PC-3 (cell line): ENCODE results near the gene TMOD4. TPM values are rescaled to one million over a fixed set of nuclear protein-coding genes. Genes with fewer than 3 reads are reported as not detected.

Source experiments
- ATAC-seq: fragments of 200-7000 bp; cut with Tn5 transposase; 2 replicates; pipeline ENCODE4 v1.9.1; 2020; ENCODE audit warnings: mild to moderate bottlenecking, moderate library complexity
- BruUV-seq: library from RNA; stranded (reverse); fragments of 400-500 nt; replicated peaks from 2 replicates; lab custom pipeline; 2021; lab: Mats Ljungman, UMichigan
- CTCF ChIA-PET: fragments of 300-600 bp; sonication (Branson Sonifier 250); formaldehyde crosslinking; loops from one replicate; lab custom pipeline; 2022; ENCODE audit warnings: antibody characterized with exemption; lab: Charles Lee
- POLR2A ChIA-PET: fragments of 300-600 bp; sonication (Branson Sonifier 250); formaldehyde crosslinking; loops from one replicate; lab custom pipeline; 2022; ENCODE audit warnings: antibody characterized with exemption; ENCODE audit not compliant: unreplicated experiment; lab: Charles Lee
- DNase-seq: peaks from one replicate; pipeline ENCODE4 v3.0.0-alpha.2; 2015
- H2AFZ ChIP-seq: fragments of 300-600 bp; sonication (generic); 2 replicates; pipeline ENCODE4 v1.6.0; 2016; ENCODE audit warnings: antibody characterized with exemption, low read length
- H3F3A ChIP-seq: fragments of 300-600 bp; sonication (generic); one replicate; pipeline ENCODE4 v1.6.0; 2017; ENCODE audit warnings: antibody characterized with exemption, low read length, control low read depth, mild to moderate bottlenecking; ENCODE audit not compliant: unreplicated experiment
- H3K27ac ChIP-seq: fragments of 300-600 bp; sonication (generic); 2 replicates; pipeline ENCODE4 v1.5.1; 2016; ENCODE audit warnings: mild to moderate bottlenecking, low read length
- H3K27me3 ChIP-seq: fragments of 300-600 bp; sonication (generic); 2 replicates; pipeline ENCODE4 v1.6.1; 2016; ENCODE audit warnings: low read length, mixed read lengths
- H3K36me3 ChIP-seq: fragments of 300-600 bp; sonication (generic); 2 replicates; pipeline ENCODE4 v1.6.1; 2016; ENCODE audit warnings: low read depth, mixed run types, low read length, mixed read lengths
- H3K4me1 ChIP-seq: fragments of 300-600 bp; sonication (generic); 2 replicates; pipeline ENCODE4 v1.5.1; 2016; ENCODE audit warnings: low read length; ENCODE audit not compliant: insufficient read depth
- H3K4me2 ChIP-seq: fragments of 300-600 bp; sonication (generic); 2 replicates; pipeline ENCODE4 v1.6.0; 2016; ENCODE audit warnings: low read length
- H3K4me3 ChIP-seq: fragments of 300-600 bp; sonication (generic); 2 replicates; pipeline ENCODE4 v1.5.1; 2016; ENCODE audit warnings: mild to moderate bottlenecking, low read length, mixed read lengths
- H3K79me2 ChIP-seq: fragments of 300-600 bp; sonication (generic); 2 replicates; pipeline ENCODE4 v1.6.1; 2017; ENCODE audit warnings: low read length, mixed read lengths
- H3K9ac ChIP-seq: fragments of 300-600 bp; sonication (generic); 2 replicates; pipeline ENCODE4 v1.6.0; 2016; ENCODE audit warnings: mild to moderate bottlenecking, low read length
- H3K9me2 ChIP-seq: fragments of 300-600 bp; sonication (generic); replicated peaks from 2 replicates; pipeline ENCODE4 v1.6.1; 2016; ENCODE audit warnings: mixed run types, low read length, mixed read lengths
- H3K9me3 ChIP-seq: fragments of 300-600 bp; sonication (generic); 2 replicates; pipeline ENCODE4 v1.6.1; 2016; ENCODE audit warnings: low read length, mixed read lengths
- H4K20me1 ChIP-seq: fragments of 300-600 bp; sonication (generic); 2 replicates; pipeline ENCODE4 v1.6.1; 2016; ENCODE audit warnings: low read length, mixed read lengths
- EZH2 ChIP-seq: fragments of 300-600 bp; sonication (generic); IDR thresholded peaks from one replicate; pipeline ENCODE4 v1.6.1; 2017; ENCODE audit warnings: antibody characterized with exemption, mild to moderate bottlenecking, low read length; ENCODE audit not compliant: unreplicated experiment
- EZH2phosphoT487 ChIP-seq: fragments of 300-600 bp; sonication (generic); IDR thresholded peaks from 2 replicates; pipeline ENCODE4 v1.6.1; 2018; ENCODE audit warnings: mild to moderate bottlenecking, antibody characterized with exemption, low read length, borderline replicate concordance
- intact Hi-C: fragments of 100-400 bp; cut with micrococcal nuclease; formaldehyde crosslinking; loops from 2 replicates; pipeline ENCODE4 v1.9.0; 2023
- total RNA-seq: library from RNA; depleted of rRNA; stranded (reverse); fragments of >200 nt; gene quantifications from 2 replicates; pipeline ENCODE4 v1.2.3, GENCODE V29; 2014
- TF ChIP-seq, protein P1 (sequence below): fragments of 300-600 bp; sonication (generic); conservative IDR thresholded peaks from 2 replicates; pipeline ENCODE4 v1.5.1; 2017; ENCODE audit warnings: antibody characterized with exemption, low read depth, mild to moderate bottlenecking, low read length

The TMOD4 gene
- total RNA-seq, 1 experiment from 2014 or later = 2.7 TPM

DNA sequence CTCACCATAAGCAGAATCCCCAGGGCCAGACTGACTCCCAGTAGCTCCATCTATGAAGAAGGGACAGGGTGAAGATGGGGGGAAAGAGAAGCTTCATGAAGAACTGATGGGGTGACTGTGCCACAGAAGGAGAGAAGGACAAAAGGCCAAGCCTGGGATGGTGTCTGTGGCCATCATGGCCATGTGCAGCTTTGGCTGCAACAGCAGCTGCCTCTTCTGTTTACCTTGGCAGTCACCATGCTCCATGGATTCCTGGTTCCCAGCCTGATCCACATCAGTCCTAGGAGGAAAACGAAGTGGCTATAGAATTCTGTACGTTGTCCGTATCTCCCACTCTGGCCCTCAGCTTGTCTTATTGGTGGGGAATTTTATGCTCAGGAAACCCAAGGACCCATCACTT lies 41.4 kb downstream of the TMOD4 start:
- POLR2A ChIA-PET = no interaction called here
- no peak overlapping the region for H3K27ac ChIP-seq
- BruUV-seq = no TSS peak
- ATAC-seq = no peak
- TF ChIP-seq EZH2phosphoT487 = no peak
- TF ChIP-seq, protein P1, sequence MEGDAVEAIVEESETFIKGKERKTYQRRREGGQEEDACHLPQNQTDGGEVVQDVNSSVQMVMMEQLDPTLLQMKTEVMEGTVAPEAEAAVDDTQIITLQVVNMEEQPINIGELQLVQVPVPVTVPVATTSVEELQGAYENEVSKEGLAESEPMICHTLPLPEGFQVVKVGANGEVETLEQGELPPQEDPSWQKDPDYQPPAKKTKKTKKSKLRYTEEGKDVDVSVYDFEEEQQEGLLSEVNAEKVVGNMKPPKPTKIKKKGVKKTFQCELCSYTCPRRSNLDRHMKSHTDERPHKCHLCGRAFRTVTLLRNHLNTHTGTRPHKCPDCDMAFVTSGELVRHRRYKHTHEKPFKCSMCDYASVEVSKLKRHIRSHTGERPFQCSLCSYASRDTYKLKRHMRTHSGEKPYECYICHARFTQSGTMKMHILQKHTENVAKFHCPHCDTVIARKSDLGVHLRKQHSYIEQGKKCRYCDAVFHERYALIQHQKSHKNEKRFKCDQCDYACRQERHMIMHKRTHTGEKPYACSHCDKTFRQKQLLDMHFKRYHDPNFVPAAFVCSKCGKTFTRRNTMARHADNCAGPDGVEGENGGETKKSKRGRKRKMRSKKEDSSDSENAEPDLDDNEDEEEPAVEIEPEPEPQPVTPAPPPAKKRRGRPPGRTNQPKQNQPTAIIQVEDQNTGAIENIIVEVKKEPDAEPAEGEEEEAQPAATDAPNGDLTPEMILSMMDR = no peak
- no peak for TF ChIP-seq EZH2
- H3K79me2 ChIP-seq = no peaks in the 10 kb centered on the region
- H2AFZ ChIP-seq = no peak overlapping the region
- intact Hi-C loops = no loop called here
- no peak for DNase-seq
- no peaks in the 10 kb centered on the region for H3K9me2 ChIP-seq
- no peak overlapping the region for H3K4me2 ChIP-seq
- H3K36me3 ChIP-seq = no peaks in the 10 kb centered on the region
- no peaks in the 10 kb centered on the region for H3F3A ChIP-seq
- H3K4me3 ChIP-seq = no peak overlapping the region
- no peaks in the 10 kb centered on the region for H3K4me1 ChIP-seq
- no peaks in the 10 kb centered on the region for H3K9me3 ChIP-seq
- no peak overlapping the region for H3K9ac ChIP-seq
- H3K27me3 ChIP-seq = no peaks in the 10 kb centered on the region
- CTCF ChIA-PET = no interaction called here
- H4K20me1 ChIP-seq = no peaks in the 10 kb centered on the region

DNA sequence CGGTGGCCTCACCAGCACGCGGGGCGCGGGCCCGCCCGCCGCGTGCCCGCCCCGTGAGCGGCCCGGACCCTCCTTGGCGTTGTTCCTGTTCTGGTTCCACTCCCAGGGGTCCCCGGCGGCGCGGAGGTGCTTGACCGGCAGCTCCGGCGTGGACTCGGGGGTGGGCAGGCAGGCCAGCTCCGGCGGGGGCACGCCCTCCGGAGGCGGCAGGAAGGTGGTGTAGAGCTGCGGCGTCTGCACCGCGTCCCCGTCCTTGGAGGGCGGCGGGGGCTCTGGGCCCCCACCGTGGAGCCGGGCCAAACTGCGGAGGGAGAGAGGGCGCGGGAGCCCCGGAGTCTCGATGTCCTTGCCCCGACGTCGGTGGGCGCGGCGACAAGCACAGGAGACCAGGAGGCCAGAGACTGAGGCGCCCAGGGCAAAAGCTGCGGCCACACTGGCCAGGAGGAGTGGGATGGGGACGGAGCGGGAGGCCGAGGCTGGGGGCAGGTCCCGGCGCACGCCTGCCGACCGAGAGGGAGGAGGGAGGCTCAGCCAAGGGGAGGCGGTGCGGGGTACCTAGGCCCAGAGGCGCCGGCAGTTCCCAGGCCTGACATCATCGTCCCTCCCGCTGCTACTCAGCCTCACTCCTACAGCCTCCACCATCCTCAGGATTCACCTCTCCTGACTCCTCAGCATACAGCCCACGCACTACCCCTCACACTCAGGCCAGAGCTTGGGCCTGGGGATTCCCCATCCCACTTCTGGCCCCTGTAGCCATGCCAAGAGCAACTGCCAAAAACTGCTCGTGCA lies 42.6 kb downstream of the TMOD4 start:
- ChIA-PET POLR2A (no interaction called here), CTCF (no interaction called here)
- no peak overlapping the region for H3K4me3 ChIP-seq
- no peak overlapping the region for H3K27ac ChIP-seq
- no peak overlapping the region for H3K4me2 ChIP-seq
- H3F3A ChIP-seq = no peaks in the 10 kb centered on the region
- H2AFZ ChIP-seq = no peak overlapping the region
- no peaks in the 10 kb centered on the region for H4K20me1 ChIP-seq
- TF ChIP-seq EZH2 = no peak
- TF ChIP-seq, protein P1 = no peak
- H3K27me3 ChIP-seq = no peaks in the 10 kb centered on the region
- no peak overlapping the region for H3K9ac ChIP-seq
- H3K36me3 ChIP-seq = no peaks in the 10 kb centered on the region
- no TSS peak for BruUV-seq
- no peaks in the 10 kb centered on the region for H3K9me3 ChIP-seq
- H3K79me2 ChIP-seq = no peaks in the 10 kb centered on the region
- ATAC-seq (no peak), DNase-seq (no peak)
- intact Hi-C loops = no loop called here
- no peaks in the 10 kb centered on the region for H3K4me1 ChIP-seq
- no peaks in the 10 kb centered on the region for H3K9me2 ChIP-seq

DNA sequence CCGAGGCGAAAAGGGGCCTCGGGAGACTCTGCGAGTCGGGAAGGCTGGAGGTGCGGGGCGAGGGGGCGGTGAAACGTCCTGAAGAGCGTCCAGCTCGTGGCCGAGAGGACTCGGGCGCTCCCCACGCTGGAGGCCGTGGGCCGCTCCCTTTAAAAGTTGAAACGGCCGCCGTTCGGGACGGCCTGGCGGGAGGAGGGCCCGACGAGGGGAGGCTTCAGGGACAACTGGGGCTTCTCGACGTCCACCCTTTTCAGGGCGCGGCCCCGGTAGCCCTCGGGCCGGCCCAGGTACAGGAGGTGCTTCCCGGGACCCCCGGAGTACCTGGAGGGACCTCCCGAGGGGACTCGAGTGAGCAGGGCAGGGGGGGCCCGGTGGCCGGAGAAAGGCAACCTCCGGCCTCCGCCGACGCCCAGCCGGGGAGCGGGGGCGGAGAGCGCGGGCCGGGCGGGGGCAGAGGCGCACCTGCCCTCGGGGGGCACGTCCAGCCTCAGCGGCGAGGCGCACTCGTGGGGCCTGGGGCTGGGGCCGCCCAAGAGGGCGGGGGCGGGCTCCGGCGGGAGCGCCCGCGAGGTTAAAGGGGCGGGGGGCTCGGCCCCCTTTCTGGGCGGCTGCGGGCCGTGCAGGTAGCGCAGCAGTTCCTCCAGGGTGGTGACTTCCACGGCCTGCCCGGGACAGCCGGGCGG lies 43.3 kb downstream of the TMOD4 start:
- no peak overlapping the region for H2AFZ ChIP-seq
- no peaks in the 10 kb centered on the region for H3F3A ChIP-seq
- no peaks in the 10 kb centered on the region for H3K36me3 ChIP-seq
- no peak for DNase-seq
- H3K9ac ChIP-seq = no peak overlapping the region
- H3K79me2 ChIP-seq = no peaks in the 10 kb centered on the region
- no peaks in the 10 kb centered on the region for H3K27me3 ChIP-seq
- no peak for TF ChIP-seq EZH2
- TF ChIP-seq, protein P1 = no peak
- TF ChIP-seq EZH2phosphoT487 = no peak
- H3K27ac ChIP-seq = no peak overlapping the region
- H3K9me2 ChIP-seq = no peaks in the 10 kb centered on the region
- no peaks in the 10 kb centered on the region for H4K20me1 ChIP-seq
- no TSS peak for BruUV-seq
- no peak overlapping the region for H3K4me3 ChIP-seq
- H3K4me1 ChIP-seq = no peaks in the 10 kb centered on the region
- H3K4me2 ChIP-seq = no peak overlapping the region
- no peak for ATAC-seq
- POLR2A ChIA-PET = no interaction called here
- no peaks in the 10 kb centered on the region for H3K9me3 ChIP-seq
- intact Hi-C loops = no loop called here
- CTCF ChIA-PET = no interaction called here
